Bronchial epithelial cell (primary cell): Measurements from ENCODE around the gene PHOX2B. TPM values are rescaled to one million over a fixed set of nuclear protein-coding genes. Genes with fewer than 3 reads are reported as not detected.
"Not testable (repeated sequence)": the region's sequence is repeated elsewhere in the genome, so short reads cannot be mapped to it uniquely, and the experiment has no call there.

Source experiments
- DNase-seq: peaks from one replicate; pipeline ENCODE4 v3.0.0-alpha.2; 2010; ENCODE audit warnings: low read depth
- FAIRE-seq: peaks from 2 replicates; lab custom pipeline; 2011; peaks lifted over from hg19 to GRCh38; lab: Jason Lieb, UNC
- H3K27me3 ChIP-seq: 2 replicates; pipeline ENCODE4 v1.5.1; 2011; ENCODE audit warnings: low read length; ENCODE audit not compliant: control insufficient read depth, insufficient read depth
- H3K36me3 ChIP-seq: 2 replicates; pipeline ENCODE4 v1.5.1; 2011; ENCODE audit warnings: low read length; ENCODE audit not compliant: control insufficient read depth, insufficient read depth
- H3K4me3 ChIP-seq: 2 replicates; pipeline ENCODE4 v1.5.1; 2011; ENCODE audit warnings: mild to moderate bottlenecking, low read depth, low read length, control low read depth
- total RNA-seq: library from RNA; depleted of rRNA; stranded (reverse); fragments of >200 nt; gene quantifications from 2 replicates; pipeline ENCODE4 v1.2.1, GENCODE V29; 2014
- TF ChIP-seq, protein P1 (sequence below): IDR thresholded peaks from 2 replicates; pipeline ENCODE4 v1.5.1; 2011; ENCODE audit warnings: mild to moderate bottlenecking, moderate library complexity, low read length, control low read depth, inconsistent platforms; ENCODE audit not compliant: insufficient read depth, severe bottlenecking

The PHOX2B gene
- total RNA-seq, 1 donor from 2014 or later, result not detected

DNA sequence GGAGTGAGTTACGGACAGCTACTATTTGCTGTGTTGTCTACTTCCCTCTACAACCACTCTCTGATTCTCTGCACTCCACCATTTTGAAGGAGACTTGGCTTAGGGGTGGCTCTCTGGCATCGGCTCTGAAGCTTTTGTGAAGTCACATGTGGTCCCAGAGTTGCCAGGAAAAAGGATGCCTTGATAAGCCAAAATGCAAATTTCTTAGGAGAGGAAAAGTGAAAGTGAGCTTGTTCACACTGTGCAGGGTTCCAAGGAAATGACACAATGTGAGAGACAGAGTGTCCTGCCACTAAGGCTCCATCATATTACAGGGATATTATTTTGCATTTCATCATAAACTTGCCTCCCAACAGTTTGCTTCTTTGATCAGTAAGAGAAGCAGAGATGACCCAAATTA lies 7.2 kb downstream of the PHOX2B start:
- peaks cover 23% of the 10 kb centered on the region for H3K27me3 ChIP-seq
- no peak for FAIRE-seq

GRCh38 chr4:41737491-41737890 lies 11.0 kb downstream of the PHOX2B start:
- FAIRE-seq, DNase-seq, H3K4me3 ChIP-seq, H3K27me3 ChIP-seq, H3K36me3 ChIP-seq: not testable (repeated sequence)

More for the DNA sequence above, 7.2 kb downstream of the PHOX2B start:
- no peak overlapping the region for H3K4me3 ChIP-seq
- TF ChIP-seq, protein P1, sequence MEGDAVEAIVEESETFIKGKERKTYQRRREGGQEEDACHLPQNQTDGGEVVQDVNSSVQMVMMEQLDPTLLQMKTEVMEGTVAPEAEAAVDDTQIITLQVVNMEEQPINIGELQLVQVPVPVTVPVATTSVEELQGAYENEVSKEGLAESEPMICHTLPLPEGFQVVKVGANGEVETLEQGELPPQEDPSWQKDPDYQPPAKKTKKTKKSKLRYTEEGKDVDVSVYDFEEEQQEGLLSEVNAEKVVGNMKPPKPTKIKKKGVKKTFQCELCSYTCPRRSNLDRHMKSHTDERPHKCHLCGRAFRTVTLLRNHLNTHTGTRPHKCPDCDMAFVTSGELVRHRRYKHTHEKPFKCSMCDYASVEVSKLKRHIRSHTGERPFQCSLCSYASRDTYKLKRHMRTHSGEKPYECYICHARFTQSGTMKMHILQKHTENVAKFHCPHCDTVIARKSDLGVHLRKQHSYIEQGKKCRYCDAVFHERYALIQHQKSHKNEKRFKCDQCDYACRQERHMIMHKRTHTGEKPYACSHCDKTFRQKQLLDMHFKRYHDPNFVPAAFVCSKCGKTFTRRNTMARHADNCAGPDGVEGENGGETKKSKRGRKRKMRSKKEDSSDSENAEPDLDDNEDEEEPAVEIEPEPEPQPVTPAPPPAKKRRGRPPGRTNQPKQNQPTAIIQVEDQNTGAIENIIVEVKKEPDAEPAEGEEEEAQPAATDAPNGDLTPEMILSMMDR, result no peak
- H3K36me3 ChIP-seq, result no peaks in the 10 kb centered on the region
- no peak for DNase-seq

DNA sequence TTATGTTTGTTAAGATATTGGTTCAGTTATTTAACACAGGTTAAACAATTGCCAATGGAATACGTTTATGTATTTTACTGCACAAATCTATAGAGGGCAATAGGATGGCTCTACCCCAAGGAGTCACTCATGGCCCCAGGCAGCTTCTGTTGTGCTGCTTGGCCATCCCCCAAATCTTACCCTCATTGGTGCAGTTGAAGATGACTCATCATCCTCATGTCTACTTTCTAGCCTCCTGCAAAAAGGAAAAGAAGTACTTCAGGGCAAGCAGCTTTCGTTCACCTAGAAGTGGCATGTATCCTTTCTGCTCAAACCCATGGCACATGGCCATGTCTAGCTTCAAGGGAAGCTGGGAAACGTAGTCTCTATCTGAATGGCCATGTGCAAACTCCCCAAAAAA lies 14.2 kb downstream of the PHOX2B start:
- peaks cover 5% of the 10 kb centered on the region for H3K27me3 ChIP-seq
- no peak for FAIRE-seq

GRCh38 chr4:41731569-41732126 lies 16.9 kb downstream of the PHOX2B start:
- FAIRE-seq, result peak; percentile 86
- no peak overlapping the region for H3K4me3 ChIP-seq
- H3K27me3 ChIP-seq, result peaks cover 6% of the 10 kb centered on the region
- no peak for DNase-seq
- TF ChIP-seq, protein P1, result no peak
- H3K36me3 ChIP-seq, result no peaks in the 10 kb centered on the region

More for the DNA sequence above, 14.2 kb downstream of the PHOX2B start:
- Histone ChIP-seq H3K4me3 (no peak overlapping the region), H3K36me3 (no peaks in the 10 kb centered on the region)
- TF ChIP-seq, protein P1, result no peak
- peak; percentile 57 for DNase-seq

- Histone ChIP-seq H3K36me3 (no peaks in the 10 kb centered on the region), H3K4me3 (no peak overlapping the region), H3K27me3 (peaks cover 6% of the 10 kb centered on the region)
- DNase-seq (peak; percentile 31), FAIRE-seq (no peak)
- TF ChIP-seq, protein P1, result no peak
These were observed 20.0 kb downstream of the PHOX2B start for GRCh38 chr4:41728573-41728913.

GRCh38 chr4:41727861-41728572 lies 20.5 kb downstream of the PHOX2B start:
- H3K27me3 ChIP-seq, result peaks cover 6% of the 10 kb centered on the region

More at GRCh38 chr4:41727861-41728572, 20.5 kb downstream of the PHOX2B start:
- DNase-seq (no peak), FAIRE-seq (no peak)
- Histone ChIP-seq H3K36me3 (no peaks in the 10 kb centered on the region), H3K4me3 (no peak overlapping the region)
- TF ChIP-seq, protein P1, result no peak
